Suppressor macrophage treated with lipopolysaccharide for 1 hour (primary cell): ENCODE data around the gene SLC6A7.
"Not testable (repeated sequence)": the region's sequence is repeated elsewhere in the genome, so short reads cannot be mapped to it uniquely, and the experiment has no call there.

ENCODE experiments used
- DNase-seq, 3 donors: peaks; one replicate each; pipeline ENCODE4 v3.0.0-alpha.2; 2020 to 2022

SLC6A7 gene

DNA sequence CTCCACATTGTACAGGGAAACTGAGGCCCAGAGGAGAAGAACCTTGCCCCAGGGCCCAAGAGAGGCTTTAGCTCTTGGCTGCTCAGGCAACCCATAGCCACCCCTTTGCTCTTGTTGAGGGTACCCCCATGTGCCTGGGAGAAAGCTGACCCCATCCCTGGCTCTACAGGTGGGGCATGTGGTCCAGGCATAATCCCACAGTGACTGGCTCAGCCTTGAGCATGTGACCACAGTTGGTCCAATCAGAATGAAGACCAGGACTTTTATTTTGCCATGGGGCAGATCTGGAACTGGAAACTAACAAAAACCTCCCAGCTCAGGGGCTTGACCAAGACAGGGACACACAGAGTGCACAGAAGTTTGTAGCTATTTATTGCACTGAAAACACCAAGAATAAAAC lies 29.3 kb downstream of the SLC6A7 start:
- no peak for DNase-seq

DNA sequence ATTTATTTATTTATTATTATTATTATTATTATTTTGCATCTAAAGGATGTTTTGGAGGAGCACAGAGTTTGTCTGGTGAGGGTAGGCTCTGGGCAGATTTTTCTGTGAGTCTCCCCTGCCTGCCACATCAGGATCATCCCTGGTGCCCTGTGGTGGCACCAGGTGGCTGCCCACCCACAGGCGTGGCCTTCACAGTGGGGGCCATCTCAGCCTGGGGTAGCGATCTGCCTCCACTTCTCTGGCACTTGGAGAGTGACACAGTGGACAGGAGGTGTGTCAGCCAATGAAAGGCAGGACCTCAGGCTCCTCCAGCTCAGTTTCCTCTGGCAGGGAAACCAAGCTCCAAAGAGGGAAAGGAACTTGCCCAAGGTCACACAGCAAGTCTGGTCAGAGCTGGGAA lies 30.0 kb downstream of the SLC6A7 start:
- DNase-seq: no peak

DNA sequence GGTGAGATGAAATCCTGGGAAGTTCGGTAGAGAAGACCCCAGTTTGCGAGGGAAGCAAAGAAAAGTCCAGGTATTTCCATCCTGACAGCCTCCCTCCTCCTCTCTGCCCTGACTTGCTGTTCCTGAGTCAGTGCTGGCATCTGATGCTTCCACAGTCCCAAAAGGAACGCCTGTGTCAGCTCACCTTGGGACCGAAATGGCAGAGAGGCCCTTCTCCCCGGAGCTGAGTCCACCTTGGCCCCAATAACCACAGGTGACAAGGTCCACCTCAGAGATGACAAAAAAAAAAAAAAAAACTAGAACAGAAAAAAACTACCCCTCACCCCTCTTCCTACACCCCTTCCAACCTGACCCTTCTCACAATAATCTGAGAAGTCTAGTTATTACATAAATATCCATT lies 31.6 kb downstream of the SLC6A7 start:
- no peak for DNase-seq

DNA sequence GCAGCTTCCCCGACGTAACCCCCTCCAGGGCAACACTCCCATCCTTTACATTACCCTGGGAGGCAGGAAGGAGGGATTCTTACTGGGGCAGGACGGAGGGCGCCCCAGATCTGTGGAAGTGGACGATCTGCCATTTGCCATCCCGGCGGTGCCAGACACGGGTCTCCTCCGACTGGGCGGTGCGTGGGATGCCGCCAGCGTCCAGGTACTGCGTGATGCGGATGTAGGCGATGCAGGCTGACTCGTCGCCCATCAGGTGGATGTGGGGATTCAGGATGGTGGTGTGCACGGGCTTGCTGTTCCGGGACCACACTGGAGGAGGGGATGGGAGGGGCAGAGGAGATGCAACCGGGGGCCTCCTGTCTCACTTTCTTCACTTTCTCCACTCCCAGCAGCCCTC lies 33.0 kb downstream of the SLC6A7 start:
- no peak for DNase-seq

DNA sequence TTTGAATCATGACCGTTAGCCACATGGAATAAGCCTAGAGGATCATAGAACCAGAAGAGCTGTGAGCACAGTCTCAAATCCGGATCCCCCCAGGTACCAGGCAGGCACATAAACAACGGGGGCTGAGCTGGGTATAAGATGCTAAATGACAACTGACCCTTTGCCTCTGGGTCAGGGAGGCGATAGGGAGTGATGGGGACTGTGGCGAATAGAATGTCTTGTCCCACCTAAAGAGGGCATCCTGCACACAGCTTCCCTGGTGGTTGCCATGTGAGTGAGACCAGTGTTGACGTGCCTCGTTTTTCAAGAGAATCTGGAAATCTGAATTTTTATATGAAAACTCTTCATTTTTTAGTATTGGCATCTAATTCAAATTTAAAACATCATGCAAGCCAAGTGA lies 33.6 kb downstream of the SLC6A7 start:
- no peak for DNase-seq

DNA sequence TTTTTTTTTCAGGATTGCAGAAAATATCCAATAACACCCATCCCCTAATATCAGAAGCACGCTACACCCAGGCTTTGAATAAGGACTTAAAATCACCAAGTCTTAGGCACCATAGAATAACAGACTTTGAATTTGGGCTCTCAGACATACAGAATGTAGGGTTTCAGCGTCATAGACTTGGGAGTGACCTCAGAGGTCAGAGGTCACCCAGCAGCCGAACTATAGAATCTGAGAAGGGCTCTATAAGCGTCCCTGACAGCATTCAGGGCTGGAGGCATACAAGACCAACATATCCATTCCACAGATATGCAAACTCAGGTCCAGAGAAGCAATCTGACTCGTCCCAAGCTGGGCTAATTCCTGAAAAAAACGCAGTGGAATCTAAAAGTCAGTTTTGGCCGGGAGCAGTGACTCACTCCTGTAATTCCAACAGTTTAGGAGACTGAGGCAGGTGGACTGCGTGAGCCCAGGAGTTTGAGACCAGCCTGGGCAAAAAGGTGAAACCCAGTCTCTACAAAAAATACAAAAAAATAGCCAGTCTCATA lies 34.7 kb downstream of the SLC6A7 start:
- no peak for DNase-seq

DNA sequence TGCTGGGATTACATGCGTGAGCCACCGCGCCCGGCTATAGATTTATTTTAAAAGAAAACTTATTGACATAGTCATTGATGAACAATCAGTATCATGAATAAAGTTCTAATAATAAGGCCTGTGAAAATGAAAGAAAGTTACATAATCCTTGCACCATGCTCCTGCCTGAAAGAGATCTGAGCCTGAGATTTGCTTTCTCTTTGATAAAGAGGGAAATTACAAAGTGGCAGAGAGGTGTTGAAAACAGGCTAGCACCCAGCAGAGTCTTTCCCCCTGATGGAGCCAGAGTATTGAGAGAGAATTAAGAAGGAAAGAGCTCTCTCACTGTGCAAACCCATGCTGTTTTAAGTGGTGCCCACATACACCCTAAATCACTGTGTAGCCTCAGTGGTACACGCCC lies 37.2 kb downstream of the SLC6A7 start:
- DNase-seq: peak; percentile 22 to 54 (median 51)

DNA sequence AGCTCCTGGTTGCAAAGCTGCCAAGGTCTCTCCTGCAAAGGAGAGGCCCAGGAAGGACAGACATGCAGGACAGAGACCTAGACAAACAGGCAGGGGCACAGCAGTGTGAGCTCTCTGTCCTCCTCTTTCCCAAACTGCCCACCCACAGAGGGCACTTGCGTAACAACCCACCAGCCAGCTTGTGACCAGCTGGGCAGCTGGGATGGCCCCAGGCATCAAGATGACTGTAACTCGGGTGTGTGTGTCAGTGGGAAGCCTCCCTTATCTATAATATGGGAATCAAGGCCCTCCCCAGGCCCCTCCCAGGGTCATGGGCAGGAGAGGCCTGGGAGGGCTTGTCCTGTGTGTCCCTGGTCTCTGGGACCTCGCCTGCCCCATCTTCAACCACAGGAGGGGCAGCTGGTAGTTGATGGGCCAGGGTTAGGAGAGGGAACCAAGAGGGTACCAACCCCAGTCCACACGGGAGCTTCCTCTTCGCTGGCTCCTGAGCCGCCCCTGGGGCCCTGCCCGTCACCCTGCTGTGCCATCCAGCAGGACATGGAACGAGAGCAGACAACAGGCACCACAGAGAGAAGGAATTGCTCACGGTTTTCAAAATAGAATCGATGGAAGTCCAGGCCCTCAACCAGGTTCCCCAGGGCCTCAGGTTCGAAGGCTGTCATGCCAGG lies 37.9 kb downstream of the SLC6A7 start:
- DNase-seq: peak; percentile 71 to 85 (median 75)

DNA sequence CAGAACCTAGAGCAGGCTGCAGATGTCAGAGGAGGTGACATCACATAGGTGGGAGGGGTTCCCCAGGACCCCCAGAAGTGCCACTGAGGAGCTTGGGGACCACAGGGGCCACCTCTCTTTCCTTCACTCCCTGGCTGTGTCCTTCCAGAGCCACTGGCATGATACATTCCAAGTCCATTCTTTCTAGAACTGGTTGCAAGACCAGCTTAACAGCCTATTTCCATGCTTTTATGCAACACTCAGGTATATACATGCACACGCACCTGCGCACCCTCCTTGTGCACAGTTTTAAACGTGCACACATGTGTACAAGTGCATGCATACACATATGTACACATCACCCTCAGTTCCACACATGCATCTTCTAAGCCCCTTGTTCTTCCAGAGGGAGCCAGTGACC lies 39.7 kb downstream of the SLC6A7 start:
- DNase-seq: no peak

DNA sequence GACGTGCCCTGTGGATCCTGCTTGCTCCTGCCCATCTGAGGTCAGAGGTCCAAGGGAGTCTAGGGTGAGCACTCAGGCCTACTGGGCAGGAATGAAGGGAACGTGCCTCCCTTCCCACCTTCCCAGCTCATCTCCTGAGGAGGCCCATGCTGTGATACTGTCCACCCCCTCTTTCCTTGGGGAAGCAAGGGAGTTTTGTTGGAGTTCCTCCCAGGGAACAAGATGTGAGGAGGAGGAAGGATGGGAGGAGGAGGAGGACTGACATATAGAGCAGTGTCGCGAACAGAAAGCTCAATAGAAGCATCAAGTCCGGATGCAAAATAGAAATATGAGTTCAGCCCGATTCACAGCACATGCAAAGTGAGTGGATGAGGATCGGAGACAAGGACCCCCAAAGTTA lies 41.0 kb downstream of the SLC6A7 start:
- no peak for DNase-seq

DNA sequence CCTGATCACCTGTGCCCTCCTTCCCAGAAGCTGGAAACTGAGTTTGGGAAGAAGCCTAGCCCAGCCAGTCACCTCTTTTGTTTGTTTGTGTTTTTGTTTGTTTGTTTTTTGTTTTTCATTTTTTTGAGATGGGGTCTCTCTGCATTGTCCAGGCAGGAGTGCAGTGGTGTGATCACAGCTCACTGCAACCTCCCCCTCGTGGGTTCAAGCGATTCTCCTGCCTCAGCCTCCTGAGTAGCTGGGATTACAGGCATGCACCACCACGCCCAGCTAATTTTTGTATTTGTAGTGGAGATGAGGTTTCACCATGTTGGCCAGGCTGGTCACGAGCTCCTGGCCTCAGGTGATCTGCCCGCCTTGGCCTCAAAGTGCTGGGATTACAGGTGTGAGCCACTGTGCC lies 43.8 kb downstream of the SLC6A7 start:
- DNase-seq: not testable (repeated sequence)

DNA sequence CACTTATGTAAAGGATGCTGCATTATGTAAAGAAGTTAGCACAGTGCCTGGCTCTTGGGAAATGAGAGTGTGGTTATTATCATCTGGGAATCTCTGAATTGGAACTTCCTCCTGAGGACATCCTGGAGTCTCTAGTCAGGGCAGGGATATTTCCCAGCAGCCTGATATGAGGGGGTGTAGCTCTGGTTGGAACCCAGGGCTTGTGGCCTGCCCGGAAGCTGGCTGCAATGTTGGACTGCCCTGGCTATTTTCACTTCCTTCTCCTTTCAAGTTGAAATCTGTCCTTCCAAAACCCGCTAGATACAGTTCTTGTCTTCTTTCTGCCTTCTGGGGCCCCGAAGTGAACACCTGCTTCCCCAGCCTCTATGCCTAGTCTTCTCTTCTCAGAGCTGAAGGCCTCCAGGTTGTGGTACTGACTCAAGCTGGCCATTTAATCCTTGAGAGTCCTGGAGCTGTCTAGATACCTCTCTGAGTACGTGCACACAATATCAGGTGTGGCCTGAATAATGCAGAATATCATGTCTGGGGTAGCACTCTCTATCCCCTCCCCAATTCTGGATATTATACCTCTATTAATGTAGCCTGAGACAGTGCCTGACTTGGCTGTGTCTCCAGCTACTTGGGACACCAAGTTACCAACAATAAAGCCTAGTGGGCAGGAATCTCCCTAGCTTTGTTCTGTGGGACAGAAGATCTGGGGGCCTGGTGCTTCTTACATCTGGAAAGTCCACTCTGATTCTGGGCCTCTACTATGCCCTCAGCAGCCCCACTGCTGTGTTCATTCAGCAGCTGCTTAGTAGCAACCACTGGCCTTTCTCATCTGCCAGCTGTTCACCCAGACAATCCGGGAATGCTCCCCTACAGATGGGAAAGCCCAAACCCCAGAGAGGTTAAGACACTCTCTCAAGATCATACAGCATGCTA lies 45.0 kb downstream of the SLC6A7 start:
- DNase-seq: peak; percentile 92 to 95 (median 93)

DNA sequence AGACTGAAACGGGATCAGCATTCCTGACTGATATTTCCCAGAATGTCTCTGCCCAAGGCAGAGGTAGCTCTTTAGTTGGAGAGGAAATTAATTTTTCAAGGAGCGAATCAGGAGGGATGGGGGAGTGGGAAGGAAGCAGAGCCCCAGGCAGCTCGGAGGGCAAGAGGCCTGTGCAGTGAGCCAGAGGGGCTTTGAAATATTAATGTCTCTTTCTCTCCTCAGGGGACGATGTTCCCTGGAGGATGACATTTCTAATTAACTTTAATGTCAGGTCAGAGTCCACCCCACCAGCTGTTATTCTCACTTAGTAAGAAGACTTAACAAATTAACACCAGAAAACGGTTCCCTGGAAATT lies 45.6 kb downstream of the SLC6A7 start:
- DNase-seq: no peak

DNA sequence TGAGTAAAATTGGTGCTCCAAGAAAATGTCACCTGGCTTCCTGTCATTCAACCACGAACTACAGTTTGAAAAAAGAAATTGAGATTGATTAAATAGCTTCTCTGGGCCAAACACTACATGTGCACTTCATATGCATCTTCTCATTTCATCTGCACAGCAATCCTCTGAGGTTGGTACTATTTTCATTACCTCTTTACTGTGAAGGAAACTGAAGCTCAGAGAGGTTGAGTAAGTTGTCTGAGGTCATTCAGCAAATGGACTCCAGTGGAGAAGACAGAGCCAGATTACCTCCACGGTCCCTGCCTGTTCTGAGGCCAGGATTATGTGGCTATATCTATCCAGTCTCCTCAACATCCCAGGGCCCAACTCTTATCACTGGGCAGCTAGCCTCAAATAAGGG lies 46.5 kb downstream of the SLC6A7 start:
- no peak for DNase-seq

DNA sequence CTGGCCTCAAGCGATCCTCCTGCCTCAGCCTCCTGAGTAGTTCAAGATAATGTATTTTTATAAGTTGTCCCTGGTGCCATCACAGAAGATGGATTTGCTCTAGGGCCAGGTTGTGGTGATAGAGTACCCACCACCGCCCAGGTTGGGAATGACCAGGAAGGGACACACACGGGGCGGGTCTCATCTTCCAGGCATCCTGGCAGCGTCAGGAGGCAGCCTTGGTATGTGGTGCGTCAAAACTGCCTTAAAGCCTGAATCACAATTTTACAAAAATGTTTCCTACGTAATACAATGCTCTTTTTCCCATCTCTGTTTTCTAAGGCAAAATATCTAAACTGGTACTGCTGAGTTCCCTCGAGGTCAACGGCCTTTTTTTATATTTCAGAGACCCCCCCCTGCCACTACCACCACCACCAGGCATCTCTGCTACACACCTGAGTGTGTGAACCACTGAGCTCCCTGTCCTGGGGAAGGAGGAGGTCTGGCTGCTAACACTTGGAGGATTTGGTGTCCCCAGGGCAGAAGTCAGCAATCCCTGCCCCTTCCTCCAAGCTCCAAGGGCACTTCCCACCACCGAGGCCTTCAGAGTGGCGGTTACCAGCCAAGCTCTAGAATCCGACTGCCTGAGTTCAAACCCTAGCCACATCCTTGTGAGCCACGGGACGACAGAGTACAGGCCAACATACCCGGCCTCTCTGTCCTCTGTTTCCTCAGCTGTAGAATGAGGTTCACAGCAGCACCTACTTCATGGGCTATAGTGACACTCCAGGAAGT lies 47.3 kb downstream of the SLC6A7 start:
- no peak for DNase-seq

DNA sequence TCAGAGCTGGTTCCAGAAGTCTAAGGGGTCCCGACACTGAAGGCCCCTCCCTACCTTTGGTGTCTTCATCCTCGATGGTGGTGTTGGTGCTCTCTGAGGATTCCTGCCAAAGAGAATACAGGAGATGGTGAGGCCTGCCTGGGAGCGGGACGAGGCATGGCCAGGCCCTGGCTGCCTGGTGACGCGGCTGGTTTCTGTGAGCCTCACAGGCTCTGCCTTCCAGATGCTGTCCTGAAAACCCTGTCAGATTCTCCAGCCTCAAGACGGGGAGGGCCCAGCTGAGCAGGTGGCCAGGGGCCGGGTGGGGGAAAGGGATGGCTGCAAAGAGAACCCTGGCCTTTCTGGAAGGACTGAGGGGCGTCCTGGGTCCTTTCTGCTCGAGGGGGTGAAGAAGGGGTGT lies 48.8 kb downstream of the SLC6A7 start:
- DNase-seq: no peak

DNA sequence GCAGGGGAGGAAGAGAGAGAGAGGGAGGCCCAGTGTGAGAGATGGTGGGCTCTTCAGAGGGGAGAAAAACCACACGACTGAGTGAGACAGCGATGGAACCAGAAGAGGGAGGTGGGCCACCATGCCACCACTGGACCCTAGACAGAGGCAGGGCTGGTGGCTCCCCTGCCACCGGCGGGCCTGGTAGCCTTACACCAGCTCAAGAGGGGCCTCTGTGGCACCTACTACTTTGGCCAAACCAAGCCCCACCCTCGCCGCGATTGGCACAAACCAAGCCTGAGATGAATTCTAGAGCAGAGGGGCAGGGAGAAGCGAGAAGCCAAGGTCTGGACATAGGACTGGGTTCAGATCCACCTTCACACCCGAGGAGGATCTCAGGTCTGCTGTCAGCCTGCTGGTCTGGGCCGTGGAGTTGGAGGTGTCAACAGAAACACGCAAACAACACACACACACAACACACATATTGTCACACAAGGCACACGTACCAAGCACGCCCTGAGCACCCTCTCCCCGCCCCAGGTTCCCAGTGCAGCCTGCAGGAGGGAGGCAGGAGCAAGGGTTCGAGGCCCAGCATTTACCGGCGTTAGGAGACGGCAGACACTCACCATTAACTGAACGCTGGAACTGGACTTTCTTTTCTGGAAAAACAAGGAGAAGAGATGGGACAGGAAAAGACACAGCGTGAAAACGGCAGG lies 49.4 kb downstream of the SLC6A7 start:
- no peak for DNase-seq

DNA sequence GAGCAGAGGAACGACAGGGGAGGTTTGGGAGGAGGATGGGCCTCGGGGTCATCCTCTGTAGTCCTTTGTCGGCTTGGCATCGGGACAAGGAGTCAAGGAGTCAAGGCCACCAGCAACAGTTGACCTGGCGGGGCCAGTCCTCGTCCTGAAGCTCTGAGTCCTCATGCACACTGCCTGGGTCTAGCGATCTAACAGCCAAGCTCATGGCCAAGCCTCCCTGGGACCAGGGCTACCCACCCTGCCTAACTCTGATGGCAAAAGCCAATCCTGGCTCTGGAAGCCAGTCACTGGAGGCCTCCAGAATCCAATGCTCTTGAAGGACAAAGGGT lies 49.9 kb downstream of the SLC6A7 start:
- no peak for DNase-seq

DNA sequence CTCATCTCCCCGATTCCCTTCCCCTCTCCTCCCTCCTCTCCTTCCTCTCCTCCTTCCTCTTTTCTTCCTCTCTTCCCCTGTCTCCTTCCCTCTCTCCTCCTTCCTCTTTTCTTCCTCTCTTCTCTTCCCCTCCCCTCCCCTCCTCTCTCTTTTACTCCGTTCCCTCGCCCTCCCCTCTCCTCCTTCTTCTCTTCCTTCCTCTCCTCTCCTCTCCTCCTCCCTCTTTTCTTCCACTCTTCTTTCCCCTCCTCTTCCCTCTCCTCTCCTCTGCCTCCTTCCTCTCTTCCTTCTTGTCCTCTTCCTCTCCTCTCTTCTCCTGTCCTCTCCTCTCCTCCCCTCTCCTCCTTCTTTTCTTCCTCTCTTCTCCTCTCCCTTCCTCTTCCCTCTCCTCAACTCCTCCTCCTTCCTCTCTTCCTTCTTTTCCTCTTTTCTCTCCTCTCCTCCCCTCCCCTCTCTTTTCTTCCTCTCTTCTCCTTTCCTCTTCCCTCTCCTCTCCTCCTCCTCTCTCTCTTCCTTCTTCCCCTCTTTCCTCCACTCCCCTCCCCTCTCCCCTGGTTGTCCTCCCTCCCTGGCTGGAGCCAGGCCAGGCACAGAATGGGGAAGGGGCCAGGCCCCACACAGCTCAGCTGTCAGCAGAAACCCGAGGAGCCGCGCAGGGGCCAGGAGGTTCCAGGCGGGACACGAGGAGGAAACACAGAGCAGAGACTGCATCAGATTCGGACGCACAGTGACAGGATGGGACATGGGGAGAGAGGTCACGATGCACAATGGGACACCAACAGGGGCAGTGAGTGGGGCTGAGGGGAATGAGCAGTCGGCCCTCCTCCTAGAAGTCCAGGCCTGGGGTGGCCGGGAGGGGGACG lies 51.7 kb downstream of the SLC6A7 start:
- DNase-seq: no peak

DNA sequence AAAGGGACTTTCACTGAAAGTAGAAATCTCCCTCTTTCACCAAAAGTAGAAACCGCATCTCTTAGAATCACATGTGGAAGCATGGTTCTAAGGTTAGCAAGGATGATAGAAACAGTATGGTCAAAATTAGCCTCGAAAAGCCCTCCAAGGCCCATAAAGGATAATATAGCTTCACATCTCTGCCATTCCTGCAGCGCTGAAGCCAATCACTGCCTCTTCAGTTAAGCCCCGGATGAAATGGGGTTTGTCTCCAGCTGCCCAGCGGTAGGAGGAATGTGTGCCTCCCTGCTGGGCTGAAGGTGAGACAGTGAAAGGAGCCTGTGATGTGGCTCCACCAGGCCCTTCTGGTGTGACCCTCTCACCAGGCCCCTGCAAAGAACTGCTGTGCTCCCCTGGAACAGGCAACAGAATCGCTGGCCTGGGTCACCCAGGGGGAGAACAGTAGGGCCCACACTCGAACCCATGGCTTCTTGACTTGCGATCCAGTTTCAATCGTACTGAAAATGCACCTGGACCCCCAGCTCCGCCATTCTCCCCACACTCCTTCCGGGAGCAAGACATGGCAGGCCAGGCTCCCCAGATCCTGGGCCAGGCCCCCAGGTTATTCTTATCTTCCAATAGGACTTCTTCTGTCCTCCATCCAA lies 52.5 kb downstream of the SLC6A7 start:
- DNase-seq: no peak

DNA sequence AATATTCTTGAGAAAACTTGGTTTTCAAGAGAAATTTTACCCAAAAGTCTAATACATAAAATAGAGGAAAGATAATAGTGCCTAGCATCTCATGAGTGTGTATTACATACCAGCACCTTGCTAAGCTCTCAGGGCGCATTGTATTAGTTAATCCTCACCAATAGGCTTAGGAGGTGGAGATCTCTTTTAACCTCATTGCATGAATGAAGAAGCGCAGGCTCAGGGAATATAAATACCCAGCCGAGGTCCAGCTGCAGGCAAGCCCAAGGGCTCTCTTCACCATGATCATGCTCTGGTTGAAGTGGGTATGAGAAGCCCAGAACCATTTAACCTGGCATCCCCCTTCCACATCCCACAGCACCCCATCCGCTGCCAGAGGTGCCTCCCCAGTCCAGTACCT lies 53.7 kb downstream of the SLC6A7 start:
- no peak for DNase-seq
